Measurements from ENCODE around the gene GNPTAB.

- TF ChIP-seq CTCF (conservative IDR thresholded peaks at IDR 0.05 in 1 of 2, IDR thresholded peaks at IDR 0.05 in 1 of 2; ENCODE audit: extremely low read depth in 1 of 2, insufficient read depth in 1 of 2, low read depth in 1 of 2, low read length in 2 of 2), result no peak
- TF ChIP-seq EZH2 (IDR thresholded peaks at IDR 0.05; ENCODE audit: borderline replicate concordance, low read length), result no peak
Observed at GRCh38 chr12:101768781-101769180, 62.0 kb downstream of the GNPTAB start.

Data from mammary epithelial cell (primary cell).